SU-DHL-6 (cell line): ENCODE data around the gene VPS11.

Experiments
- EZH2phosphoT487 ChIP-seq: fragments of 200-600 bp; sonication (generic), shearing (Covaris generic); conservative IDR thresholded peaks from 2 replicates; pipeline ENCODE4 v1.6.1; 2018; ENCODE audit warnings: mild to moderate bottlenecking, antibody characterized with exemption, low read length, moderate library complexity, mixed read lengths
- TF ChIP-seq, protein P1 (sequence below): fragments of 200-600 bp; sonication (generic); IDR thresholded peaks from one replicate; pipeline ENCODE4 v1.5.1; 2017; ENCODE audit warnings: antibody characterized with exemption, mild to moderate bottlenecking, low read length, moderate library complexity; ENCODE audit not compliant: insufficient read depth, poor library complexity, severe bottlenecking

GRCh38 chr11:119088406-119088805 lies 20.8 kb downstream of the VPS11 start:
- TF ChIP-seq, protein P1, sequence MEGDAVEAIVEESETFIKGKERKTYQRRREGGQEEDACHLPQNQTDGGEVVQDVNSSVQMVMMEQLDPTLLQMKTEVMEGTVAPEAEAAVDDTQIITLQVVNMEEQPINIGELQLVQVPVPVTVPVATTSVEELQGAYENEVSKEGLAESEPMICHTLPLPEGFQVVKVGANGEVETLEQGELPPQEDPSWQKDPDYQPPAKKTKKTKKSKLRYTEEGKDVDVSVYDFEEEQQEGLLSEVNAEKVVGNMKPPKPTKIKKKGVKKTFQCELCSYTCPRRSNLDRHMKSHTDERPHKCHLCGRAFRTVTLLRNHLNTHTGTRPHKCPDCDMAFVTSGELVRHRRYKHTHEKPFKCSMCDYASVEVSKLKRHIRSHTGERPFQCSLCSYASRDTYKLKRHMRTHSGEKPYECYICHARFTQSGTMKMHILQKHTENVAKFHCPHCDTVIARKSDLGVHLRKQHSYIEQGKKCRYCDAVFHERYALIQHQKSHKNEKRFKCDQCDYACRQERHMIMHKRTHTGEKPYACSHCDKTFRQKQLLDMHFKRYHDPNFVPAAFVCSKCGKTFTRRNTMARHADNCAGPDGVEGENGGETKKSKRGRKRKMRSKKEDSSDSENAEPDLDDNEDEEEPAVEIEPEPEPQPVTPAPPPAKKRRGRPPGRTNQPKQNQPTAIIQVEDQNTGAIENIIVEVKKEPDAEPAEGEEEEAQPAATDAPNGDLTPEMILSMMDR: no peak
- TF ChIP-seq EZH2phosphoT487: no peak
